ENCODE results near the gene THBS2. TPM values are rescaled to one million over a fixed set of nuclear protein-coding genes. Genes with fewer than 3 reads are reported as not detected.
"Not testable (repeated sequence)": the region's sequence is repeated elsewhere in the genome, so short reads cannot be mapped to it uniquely, and the experiment has no call there.

The THBS2 gene
- total RNA-seq, 4 donors from 2014 or later = 5.4 to 28.3 (median 16.3) TPM

- Histone ChIP-seq H3K4me3 (no peak overlapping the region), H3K4me1 (no peaks in the 10 kb centered on the region), H3K9me3 (no peaks in the 10 kb centered on the region), H3K36me3 (no peaks in the 10 kb centered on the region), H3K27me3 (no peaks in the 10 kb centered on the region), H3K27ac (no peak overlapping the region)
- TF ChIP-seq CTCF (IDR thresholded peaks at IDR 0.05) (no peak), POLR2A (IDR thresholded peaks at IDR 0.05) (no peak)
- DNase-seq = no peak
Measured at GRCh38 chr6:169185011-169185521, 68.6 kb downstream of the THBS2 start.

- H3K27ac ChIP-seq = no peak overlapping the region
- DNase-seq = no peak
- H3K4me1 ChIP-seq = no peaks in the 10 kb centered on the region
- H3K27me3 ChIP-seq = no peaks in the 10 kb centered on the region
- TF ChIP-seq POLR2A (IDR thresholded peaks at IDR 0.05) = no peak
- TF ChIP-seq CTCF (IDR thresholded peaks at IDR 0.05) = no peak
- H3K9me3 ChIP-seq = no peaks in the 10 kb centered on the region
- H3K36me3 ChIP-seq = no peaks in the 10 kb centered on the region
- H3K4me3 ChIP-seq = no peak overlapping the region
Measured at GRCh38 chr6:169184419-169184818, 69.2 kb downstream of the THBS2 start.

- H3K27me3 ChIP-seq = no peaks in the 10 kb centered on the region
- no peaks in the 10 kb centered on the region for H3K9me3 ChIP-seq
- TF ChIP-seq POLR2A (IDR thresholded peaks at IDR 0.05) = no peak
- TF ChIP-seq CTCF (IDR thresholded peaks at IDR 0.05) = no peak
- no peaks in the 10 kb centered on the region for H3K36me3 ChIP-seq
- H3K27ac ChIP-seq = no peak overlapping the region
- no peak overlapping the region for H3K4me3 ChIP-seq
- H3K4me1 ChIP-seq = no peaks in the 10 kb centered on the region
- no peak for DNase-seq
Measured at GRCh38 chr6:169183233-169183632, 70.4 kb downstream of the THBS2 start.

- H3K27me3 ChIP-seq, H3K4me3 ChIP-seq, H3K9me3 ChIP-seq, H3K27ac ChIP-seq, H3K36me3 ChIP-seq, DNase-seq, H3K4me1 ChIP-seq: not testable (repeated sequence)
Measured at GRCh38 chr6:169179831-169180230, 73.8 kb downstream of the THBS2 start.

GRCh38 chr6:169177516-169178166, 76.0 kb downstream of the THBS2 start:
- TF ChIP-seq POLR2A (IDR thresholded peaks at IDR 0.05) (no peak), CTCF (IDR thresholded peaks at IDR 0.05) (no peak)
- H3K4me3 ChIP-seq = no peak overlapping the region
- H3K4me1 ChIP-seq = no peaks in the 10 kb centered on the region
- no peak for DNase-seq
- no peaks in the 10 kb centered on the region for H3K36me3 ChIP-seq
- H3K9me3 ChIP-seq = no peaks in the 10 kb centered on the region
- H3K27ac ChIP-seq = no peak overlapping the region
- no peaks in the 10 kb centered on the region for H3K27me3 ChIP-seq

GRCh38 chr6:169176361-169176991, 77.2 kb downstream of the THBS2 start:
- no peak for DNase-seq
- H3K27ac ChIP-seq = no peak overlapping the region
- H3K4me3 ChIP-seq = no peak overlapping the region
- H3K4me1 ChIP-seq = no peaks in the 10 kb centered on the region
- TF ChIP-seq CTCF (IDR thresholded peaks at IDR 0.05) (no peak), POLR2A (IDR thresholded peaks at IDR 0.05) (no peak)
- no peaks in the 10 kb centered on the region for H3K9me3 ChIP-seq
- no peaks in the 10 kb centered on the region for H3K36me3 ChIP-seq
- H3K27me3 ChIP-seq = no peaks in the 10 kb centered on the region

Measured in Peyer's patch (tissue), 4 donors.